ENCODE results near the gene FANK1.
"Not testable (repeated sequence)": the region's sequence is repeated elsewhere in the genome, so short reads cannot be mapped to it uniquely, and the experiment has no call there.

FANK1 gene

GRCh38 chr10:125889441-125889840 lies 6.9 kb upstream of the FANK1 start:
- not testable (repeated sequence) for H3K4me3 ChIP-seq (ENCODE audit: insufficient read depth, low read depth, low read length, poor library complexity, severe bottlenecking); H3K27me3 ChIP-seq (replicated peaks; ENCODE audit: control insufficient read depth, insufficient read depth, low read length, poor library complexity, severe bottlenecking); H3K27ac ChIP-seq (ENCODE audit: insufficient read depth, low read length, poor library complexity, severe bottlenecking); H3K36me3 ChIP-seq (ENCODE audit: control insufficient read depth, insufficient read depth, low read length); H3K9me3 ChIP-seq (ENCODE audit: control insufficient read depth, low read length); DNase-seq; H3K4me1 ChIP-seq (ENCODE audit: control insufficient read depth, insufficient read depth, low read length, poor library complexity, severe bottlenecking)

GRCh38 chr10:125892402-125892801 lies 4.0 kb upstream of the FANK1 start:
- H3K27ac ChIP-seq (ENCODE audit: insufficient read depth, low read length, poor library complexity, severe bottlenecking); H3K4me1 ChIP-seq (ENCODE audit: control insufficient read depth, insufficient read depth, low read length, poor library complexity, severe bottlenecking); H3K9me3 ChIP-seq (ENCODE audit: control insufficient read depth, low read length); DNase-seq; H3K36me3 ChIP-seq (ENCODE audit: control insufficient read depth, insufficient read depth, low read length); H3K27me3 ChIP-seq (replicated peaks; ENCODE audit: control insufficient read depth, insufficient read depth, low read length, poor library complexity, severe bottlenecking); H3K4me3 ChIP-seq (ENCODE audit: insufficient read depth, low read depth, low read length, poor library complexity, severe bottlenecking): not testable (repeated sequence)

- H3K27me3 ChIP-seq (replicated peaks; ENCODE audit: control insufficient read depth, insufficient read depth, low read length, poor library complexity, severe bottlenecking); H3K4me3 ChIP-seq (ENCODE audit: insufficient read depth, low read depth, low read length, poor library complexity, severe bottlenecking); H3K4me1 ChIP-seq (ENCODE audit: control insufficient read depth, insufficient read depth, low read length, poor library complexity, severe bottlenecking); DNase-seq; H3K27ac ChIP-seq (ENCODE audit: insufficient read depth, low read length, poor library complexity, severe bottlenecking); H3K9me3 ChIP-seq (ENCODE audit: control insufficient read depth, low read length); H3K36me3 ChIP-seq (ENCODE audit: control insufficient read depth, insufficient read depth, low read length): not testable (repeated sequence)
Observed at GRCh38 chr10:125894176-125894575, 2.2 kb upstream of the FANK1 start.

GRCh38 chr10:125895130-125896087 lies 955 bp upstream of the FANK1 start:
- not testable (repeated sequence) for H3K9me3 ChIP-seq (ENCODE audit: control insufficient read depth, low read length); H3K36me3 ChIP-seq (ENCODE audit: control insufficient read depth, insufficient read depth, low read length); H3K27me3 ChIP-seq (replicated peaks; ENCODE audit: control insufficient read depth, insufficient read depth, low read length, poor library complexity, severe bottlenecking); H3K4me1 ChIP-seq (ENCODE audit: control insufficient read depth, insufficient read depth, low read length, poor library complexity, severe bottlenecking); H3K27ac ChIP-seq (ENCODE audit: insufficient read depth, low read length, poor library complexity, severe bottlenecking)
- peak overlapping the region; percentile 66 for H3K4me3 ChIP-seq (ENCODE audit: insufficient read depth, low read depth, low read length, poor library complexity, severe bottlenecking)
- peak; percentile 0 to 3 (median 1) for DNase-seq

- not testable (repeated sequence) for H3K4me1 ChIP-seq (ENCODE audit: control insufficient read depth, insufficient read depth, low read length, poor library complexity, severe bottlenecking); H3K36me3 ChIP-seq (ENCODE audit: control insufficient read depth, insufficient read depth, low read length); DNase-seq; H3K27me3 ChIP-seq (replicated peaks; ENCODE audit: control insufficient read depth, insufficient read depth, low read length, poor library complexity, severe bottlenecking); H3K4me3 ChIP-seq (ENCODE audit: insufficient read depth, low read depth, low read length, poor library complexity, severe bottlenecking); H3K27ac ChIP-seq (ENCODE audit: insufficient read depth, low read length, poor library complexity, severe bottlenecking); H3K9me3 ChIP-seq (ENCODE audit: control insufficient read depth, low read length)
Observed at GRCh38 chr10:125897317-125897716, 953 bp downstream of the FANK1 start.

- H3K9me3 ChIP-seq (ENCODE audit: control insufficient read depth, low read length); H3K4me1 ChIP-seq (ENCODE audit: control insufficient read depth, insufficient read depth, low read length, poor library complexity, severe bottlenecking); H3K36me3 ChIP-seq (ENCODE audit: control insufficient read depth, insufficient read depth, low read length); H3K27ac ChIP-seq (ENCODE audit: insufficient read depth, low read length, poor library complexity, severe bottlenecking); H3K27me3 ChIP-seq (replicated peaks; ENCODE audit: control insufficient read depth, insufficient read depth, low read length, poor library complexity, severe bottlenecking); H3K4me3 ChIP-seq (ENCODE audit: insufficient read depth, low read depth, low read length, poor library complexity, severe bottlenecking); DNase-seq: not testable (repeated sequence)
Observed at GRCh38 chr10:125900963-125901362, 4.6 kb downstream of the FANK1 start.

GRCh38 chr10:125903135-125903640 lies 6.8 kb downstream of the FANK1 start:
- not testable (repeated sequence) for H3K27ac ChIP-seq (ENCODE audit: insufficient read depth, low read length, poor library complexity, severe bottlenecking); H3K9me3 ChIP-seq (ENCODE audit: control insufficient read depth, low read length); H3K27me3 ChIP-seq (replicated peaks; ENCODE audit: control insufficient read depth, insufficient read depth, low read length, poor library complexity, severe bottlenecking); H3K36me3 ChIP-seq (ENCODE audit: control insufficient read depth, insufficient read depth, low read length); H3K4me1 ChIP-seq (ENCODE audit: control insufficient read depth, insufficient read depth, low read length, poor library complexity, severe bottlenecking); H3K4me3 ChIP-seq (ENCODE audit: insufficient read depth, low read depth, low read length, poor library complexity, severe bottlenecking); DNase-seq

GRCh38 chr10:125905069-125905994 lies 9.0 kb downstream of the FANK1 start:
- not testable (repeated sequence) for H3K4me3 ChIP-seq (ENCODE audit: insufficient read depth, low read depth, low read length, poor library complexity, severe bottlenecking); H3K36me3 ChIP-seq (ENCODE audit: control insufficient read depth, insufficient read depth, low read length); DNase-seq; H3K4me1 ChIP-seq (ENCODE audit: control insufficient read depth, insufficient read depth, low read length, poor library complexity, severe bottlenecking); H3K27me3 ChIP-seq (replicated peaks; ENCODE audit: control insufficient read depth, insufficient read depth, low read length, poor library complexity, severe bottlenecking); H3K27ac ChIP-seq (ENCODE audit: insufficient read depth, low read length, poor library complexity, severe bottlenecking); H3K9me3 ChIP-seq (ENCODE audit: control insufficient read depth, low read length)

GRCh38 chr10:125907598-125907997 lies 11.2 kb downstream of the FANK1 start:
- not testable (repeated sequence) for H3K27ac ChIP-seq (ENCODE audit: insufficient read depth, low read length, poor library complexity, severe bottlenecking); H3K4me3 ChIP-seq (ENCODE audit: insufficient read depth, low read depth, low read length, poor library complexity, severe bottlenecking); H3K36me3 ChIP-seq (ENCODE audit: control insufficient read depth, insufficient read depth, low read length); H3K4me1 ChIP-seq (ENCODE audit: control insufficient read depth, insufficient read depth, low read length, poor library complexity, severe bottlenecking); H3K27me3 ChIP-seq (replicated peaks; ENCODE audit: control insufficient read depth, insufficient read depth, low read length, poor library complexity, severe bottlenecking); DNase-seq; H3K9me3 ChIP-seq (ENCODE audit: control insufficient read depth, low read length)

GRCh38 chr10:125908813-125909212 lies 12.4 kb downstream of the FANK1 start:
- not testable (repeated sequence) for H3K4me1 ChIP-seq (ENCODE audit: control insufficient read depth, insufficient read depth, low read length, poor library complexity, severe bottlenecking); H3K36me3 ChIP-seq (ENCODE audit: control insufficient read depth, insufficient read depth, low read length); DNase-seq; H3K9me3 ChIP-seq (ENCODE audit: control insufficient read depth, low read length); H3K27ac ChIP-seq (ENCODE audit: insufficient read depth, low read length, poor library complexity, severe bottlenecking); H3K4me3 ChIP-seq (ENCODE audit: insufficient read depth, low read depth, low read length, poor library complexity, severe bottlenecking); H3K27me3 ChIP-seq (replicated peaks; ENCODE audit: control insufficient read depth, insufficient read depth, low read length, poor library complexity, severe bottlenecking)
